Aorta (tissue), 5 donors: ENCODE data around the gene TMEM179. TPM values are rescaled to one million over a fixed set of nuclear protein-coding genes. Genes with fewer than 3 reads are reported as not detected.

Experiments
- ATAC-seq: fragments of 200-7000 bp; cut with Tn5 transposase; one replicate; pipeline ENCODE4 v1.9.1; 2022; ENCODE audit warnings: moderate library complexity; ENCODE audit not compliant: low FRiP score
- DNase-seq, 2 donors: peaks; one replicate each; pipeline ENCODE4 v3.0.0-alpha.2; 2020
- H3K27ac ChIP-seq, 2 donors: one replicate each; pipeline ENCODE4 v1.5.1; 2013; ENCODE audit warnings: low read length in 2 of 2, mild to moderate bottlenecking in 2 of 2, moderate library complexity in 2 of 2, control low read depth in 1 of 2, inconsistent platforms in 1 of 2, low read depth in 1 of 2
- H3K27me3 ChIP-seq, 2 donors: one replicate each; pipeline ENCODE4 v1.6.1; 2013; ENCODE audit warnings: control low read depth in 1 of 2, low read length in 1 of 2, mild to moderate bottlenecking in 1 of 2, moderate library complexity in 1 of 2; ENCODE audit not compliant: insufficient read depth in 2 of 2, control insufficient read depth in 1 of 2
- H3K36me3 ChIP-seq, 2 donors: one replicate each; pipeline ENCODE4 v1.6.1; 2013; ENCODE audit warnings: control low read depth in 1 of 2, low read length in 1 of 2, mild to moderate bottlenecking in 1 of 2; ENCODE audit not compliant: insufficient read depth in 2 of 2, control insufficient read depth in 1 of 2
- H3K4me1 ChIP-seq, 2 donors: one replicate each; pipeline ENCODE4 v1.6.1; 2013; ENCODE audit warnings: low read length in 2 of 2, control low read depth in 1 of 2, mild to moderate bottlenecking in 1 of 2, moderate library complexity in 1 of 2; ENCODE audit not compliant: insufficient read depth in 2 of 2, control insufficient read depth in 1 of 2
- H3K4me3 ChIP-seq, 2 donors: one replicate each; pipeline ENCODE4 v1.5.1; 2013; ENCODE audit warnings: low read length in 2 of 2, control low read depth in 1 of 2, mild to moderate bottlenecking in 1 of 2
- H3K9me3 ChIP-seq: one replicate; pipeline ENCODE4 v1.6.1; 2013; ENCODE audit warnings: mild to moderate bottlenecking, low read length; ENCODE audit not compliant: control insufficient read depth
- WGBS, 2 donors: extraction: QIAGEN DNeasy Blood & Tissue Kit; methylation state at CpG; one replicate each; pipeline ENCODE4 v1.1.7; 2013; 5-methylcytosine and 5-hydroxymethylcytosine counted together
- intact Hi-C, 2 donors: fragments of 100-400 bp; cut with DNase I; formaldehyde crosslinking; loops; one replicate each; pipeline versions ENCODE4 v1.14.2 to v1.15.0; 2022
- polyA plus RNA-seq, 2 donors: library from polyadenylated mRNA; stranded (reverse); fragments of 200-250 nt; gene quantifications; one replicate each; pipeline ENCODE4 v1.2.3, GENCODE V29; 2013
- total RNA-seq, 2 donors: library from RNA; stranded (reverse); fragmentation: NEBNext Ultra II Directional; extraction: Animal tissue kit (Norgen Biotek cat#: 25700); gene quantifications; one replicate each; pipeline ENCODE4 v1.2.1, GENCODE V29; 2021
- donor health status: healthy with polysubstance abuse.
- donor health status: Bipolar disorder and iron deficiency.
- donor health status: DM: no; HTN: no; CAD: no.
- donor health status: DM: no; HTN: no; CAD: no.
- donor health status: DM: yes; HTN: yes; CAD: no.

TMEM179 gene
- total and polyA plus RNA-seq, 4 donors = not detected

DNA sequence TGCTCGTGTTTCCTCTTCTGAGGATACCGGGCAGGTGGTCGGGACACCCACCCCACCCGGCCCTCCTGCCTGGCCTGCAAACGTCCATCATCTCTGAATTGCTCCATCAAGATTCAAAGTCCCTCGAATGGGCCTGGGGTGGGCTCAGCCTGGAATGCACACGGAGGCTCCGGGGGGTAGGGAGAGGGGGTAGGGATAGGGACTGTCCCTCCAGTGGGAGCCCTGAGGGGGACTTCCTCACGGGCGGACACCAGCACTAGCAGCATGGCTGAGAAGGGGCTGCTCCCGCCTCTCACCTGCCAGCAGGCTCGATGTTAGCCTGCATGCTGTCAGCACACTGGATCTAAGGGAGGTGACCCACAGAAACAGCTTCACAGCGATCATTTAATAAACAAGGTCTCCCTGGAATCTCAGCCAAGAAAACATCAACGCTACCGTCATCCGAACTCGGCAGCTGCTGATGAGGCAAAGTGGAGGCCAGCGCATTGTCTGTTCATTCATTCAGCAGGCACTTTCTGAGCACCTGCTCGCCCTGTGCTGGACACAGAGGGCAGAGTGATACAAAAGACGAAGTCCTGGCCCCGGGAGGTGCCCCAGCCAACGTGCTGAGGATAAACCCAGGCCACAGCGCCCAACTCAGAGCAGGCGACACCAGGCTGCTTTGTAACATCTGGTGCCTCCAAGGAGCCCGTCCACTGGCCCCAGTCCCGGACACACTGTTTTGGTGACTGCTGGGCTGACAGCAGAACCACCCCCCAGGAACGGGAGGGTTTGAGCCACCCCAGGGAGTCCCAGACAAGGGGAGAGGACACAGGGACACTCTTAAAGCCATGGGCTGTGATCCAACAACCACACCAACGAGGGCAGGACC is 6.3 kb downstream of the TMEM179 start:
- H3K27me3 ChIP-seq = no peaks in the 10 kb centered on the region
- intact Hi-C loops = no loop called here
- 58 to 67% methylated on average over 28 of the region's 28 CpGs for WGBS, 2 donors
- no peaks in the 10 kb centered on the region for H3K4me1 ChIP-seq
- ATAC-seq = no peak
- DNase-seq = peak in 1 of 2 donors; percentile 73
- no peak overlapping the region for H3K27ac ChIP-seq
- H3K9me3 ChIP-seq = no peaks in the 10 kb centered on the region
- no peaks in the 10 kb centered on the region for H3K36me3 ChIP-seq
- no peak overlapping the region for H3K4me3 ChIP-seq

DNA sequence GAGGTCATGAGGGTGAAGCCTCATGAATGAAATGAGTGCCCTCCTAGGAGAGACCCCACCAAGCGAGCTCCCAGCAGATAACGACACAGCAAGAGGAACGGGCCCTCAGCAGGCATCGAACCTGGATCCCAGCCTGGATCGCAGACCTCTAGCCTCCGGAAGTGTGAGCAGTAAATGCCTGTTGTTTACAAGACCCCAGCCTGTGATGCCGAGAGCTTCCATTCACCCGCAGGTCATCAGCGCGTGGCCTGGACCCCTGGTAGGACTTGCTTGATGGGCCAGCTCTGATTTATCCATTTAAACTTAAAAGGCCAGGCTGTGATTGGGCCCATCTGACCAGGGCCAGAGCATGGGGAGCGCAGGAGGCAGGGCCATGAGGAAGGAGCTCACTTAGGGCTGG is 7.0 kb downstream of the TMEM179 start:
- 90 to 91% methylated on average over 11 of the region's 11 CpGs for whole genome bisulfite sequencing, 2 donors
- Histone ChIP-seq H3K9me3 (no peaks in the 10 kb centered on the region), H3K4me3 (no peak overlapping the region), H3K36me3 (no peaks in the 10 kb centered on the region), H3K27ac (no peak overlapping the region), H3K27me3 (no peaks in the 10 kb centered on the region), H3K4me1 (no peaks in the 10 kb centered on the region)
- DNase-seq = no peak
- ATAC-seq = no peak
- intact Hi-C loops = no loop called here

DNA sequence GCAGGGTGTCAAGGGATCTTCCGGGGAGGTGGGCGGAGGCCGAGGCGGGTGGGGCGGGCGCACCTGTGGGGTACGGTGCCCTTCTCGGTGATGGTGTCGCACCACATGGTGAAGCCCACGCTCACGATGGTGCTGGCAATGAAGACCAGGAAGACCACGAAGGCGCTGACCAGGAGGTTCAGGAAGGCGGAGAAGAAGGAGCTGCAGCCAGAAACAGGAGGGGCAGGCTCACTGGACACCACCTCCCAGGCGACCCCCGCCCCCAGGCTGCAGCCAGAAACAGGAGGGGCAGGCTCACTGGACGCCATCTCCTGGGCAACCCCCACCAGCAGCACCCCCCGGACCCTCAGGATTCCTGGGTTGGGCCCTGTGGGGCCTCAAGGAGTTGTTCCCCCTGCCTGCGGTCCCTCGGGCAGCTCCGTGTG is 7.6 kb downstream of the TMEM179 start:
- no peaks in the 10 kb centered on the region for H3K9me3 ChIP-seq
- intact Hi-C loops = no loop called here
- no peaks in the 10 kb centered on the region for H3K4me1 ChIP-seq
- no peak overlapping the region for H3K4me3 ChIP-seq
- WGBS, 2 donors = 92 to 93% methylated on average over 19 to 21 of the region's 21 CpGs
- H3K36me3 ChIP-seq = no peaks in the 10 kb centered on the region
- no peak overlapping the region for H3K27ac ChIP-seq
- H3K27me3 ChIP-seq = no peaks in the 10 kb centered on the region
- ATAC-seq (no peak), DNase-seq (peak; percentile 32 to 57)

DNA sequence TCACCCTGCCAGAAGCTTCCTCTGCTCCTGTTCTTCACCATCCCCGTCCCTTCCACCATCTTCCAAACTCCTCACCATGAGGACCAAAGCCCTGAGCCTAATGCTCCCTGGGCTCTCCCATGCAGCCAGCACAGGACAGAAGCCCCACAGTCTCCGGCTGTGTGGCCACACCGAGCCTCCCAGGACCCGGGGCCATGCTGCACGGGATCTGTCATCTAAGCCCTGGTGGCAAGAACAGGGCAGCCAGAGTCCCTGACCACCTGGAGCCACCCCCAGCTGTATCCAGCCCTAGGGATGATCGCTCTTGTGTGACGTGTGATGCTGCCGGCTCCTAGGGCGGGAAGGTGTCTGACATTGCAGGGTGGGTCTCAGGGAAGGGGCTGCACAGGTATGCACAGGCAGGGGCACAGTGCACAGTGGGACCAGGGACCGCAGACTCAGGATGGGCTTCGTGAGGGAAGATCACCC is 8.1 kb downstream of the TMEM179 start:
- H3K4me3 ChIP-seq = no peak overlapping the region
- ATAC-seq = no peak
- WGBS, 2 donors = 83 to 85% methylated on average over 11 of the region's 11 CpGs
- no peaks in the 10 kb centered on the region for H3K27me3 ChIP-seq
- H3K27ac ChIP-seq = no peak overlapping the region
- no peaks in the 10 kb centered on the region for H3K9me3 ChIP-seq
- intact Hi-C loops = no loop called here
- DNase-seq = peak; percentile 43 to 56
- H3K4me1 ChIP-seq = no peaks in the 10 kb centered on the region
- H3K36me3 ChIP-seq = no peaks in the 10 kb centered on the region

DNA sequence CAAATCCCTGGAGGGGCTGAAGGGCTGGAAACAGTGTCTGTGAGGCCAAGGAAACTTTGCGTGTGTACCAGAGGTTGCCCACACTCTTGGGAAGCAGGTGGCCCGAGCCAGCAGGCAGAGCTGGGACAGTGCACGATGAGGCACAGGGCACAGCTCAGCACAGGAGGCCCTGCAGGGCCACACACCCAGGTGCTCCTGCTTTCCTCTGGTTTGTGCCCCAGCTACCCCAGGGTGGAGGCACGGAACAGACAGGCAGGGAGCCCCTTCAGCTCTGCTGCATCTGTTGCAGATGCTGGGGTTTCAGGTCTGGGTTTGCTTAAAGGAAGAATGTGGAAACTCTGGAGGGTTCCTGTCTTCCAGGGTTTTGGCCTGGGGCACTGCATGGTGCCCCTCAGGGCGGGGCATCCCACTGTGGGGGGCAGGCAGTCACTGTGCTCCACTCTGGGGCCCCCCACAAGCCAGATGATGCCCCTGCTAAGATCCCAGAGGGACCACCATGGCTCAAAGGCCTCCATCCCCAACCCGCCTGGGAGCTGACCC is 8.6 kb downstream of the TMEM179 start:
- Histone ChIP-seq H3K9me3 (no peaks in the 10 kb centered on the region), H3K4me3 (no peak overlapping the region), H3K27ac (no peak overlapping the region), H3K27me3 (no peaks in the 10 kb centered on the region), H3K4me1 (no peaks in the 10 kb centered on the region), H3K36me3 (no peaks in the 10 kb centered on the region)
- ATAC-seq = no peak
- 78 to 81% methylated on average over 6 of the region's 6 CpGs for WGBS, 2 donors
- intact Hi-C loops = no loop called here
- peak; percentile 33 to 57 for DNase-seq

DNA sequence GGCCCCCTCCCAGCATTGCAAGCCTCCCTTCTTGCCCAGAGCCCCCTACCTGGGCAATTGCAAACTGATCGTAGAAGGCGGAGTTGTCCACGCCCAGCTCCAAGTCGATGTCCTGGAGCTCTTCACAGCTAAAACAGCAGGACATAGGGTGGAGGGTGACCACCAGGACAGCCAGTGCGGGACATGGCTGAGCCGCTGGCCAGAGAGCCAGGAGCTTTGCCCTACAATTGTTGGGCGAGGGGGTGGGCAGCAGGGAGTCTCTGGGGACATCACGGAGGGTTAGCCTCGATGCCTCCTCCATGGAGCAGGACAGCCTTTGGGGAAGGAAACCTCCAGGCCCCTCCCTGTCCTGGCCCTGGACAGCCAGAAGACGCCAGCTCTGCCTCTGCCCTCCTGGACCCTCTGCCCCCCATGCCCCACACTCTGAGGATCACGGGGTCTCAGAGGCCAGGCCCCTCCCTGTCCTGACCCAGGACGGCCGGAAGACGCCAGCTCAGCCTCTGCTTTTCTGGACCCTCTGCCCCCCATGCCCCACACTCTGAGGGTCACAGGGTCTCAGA is 9.4 kb downstream of the TMEM179 start:
- Histone ChIP-seq H3K27ac (no peak overlapping the region), H3K9me3 (no peaks in the 10 kb centered on the region), H3K27me3 (no peaks in the 10 kb centered on the region), H3K4me3 (no peak overlapping the region), H3K4me1 (no peaks in the 10 kb centered on the region), H3K36me3 (no peaks in the 10 kb centered on the region)
- ATAC-seq (no peak), DNase-seq (peak; percentile 21 to 47)
- intact Hi-C loops = no loop called here
- 84 to 85% methylated on average over 14 of the region's 14 CpGs for WGBS, 2 donors

DNA sequence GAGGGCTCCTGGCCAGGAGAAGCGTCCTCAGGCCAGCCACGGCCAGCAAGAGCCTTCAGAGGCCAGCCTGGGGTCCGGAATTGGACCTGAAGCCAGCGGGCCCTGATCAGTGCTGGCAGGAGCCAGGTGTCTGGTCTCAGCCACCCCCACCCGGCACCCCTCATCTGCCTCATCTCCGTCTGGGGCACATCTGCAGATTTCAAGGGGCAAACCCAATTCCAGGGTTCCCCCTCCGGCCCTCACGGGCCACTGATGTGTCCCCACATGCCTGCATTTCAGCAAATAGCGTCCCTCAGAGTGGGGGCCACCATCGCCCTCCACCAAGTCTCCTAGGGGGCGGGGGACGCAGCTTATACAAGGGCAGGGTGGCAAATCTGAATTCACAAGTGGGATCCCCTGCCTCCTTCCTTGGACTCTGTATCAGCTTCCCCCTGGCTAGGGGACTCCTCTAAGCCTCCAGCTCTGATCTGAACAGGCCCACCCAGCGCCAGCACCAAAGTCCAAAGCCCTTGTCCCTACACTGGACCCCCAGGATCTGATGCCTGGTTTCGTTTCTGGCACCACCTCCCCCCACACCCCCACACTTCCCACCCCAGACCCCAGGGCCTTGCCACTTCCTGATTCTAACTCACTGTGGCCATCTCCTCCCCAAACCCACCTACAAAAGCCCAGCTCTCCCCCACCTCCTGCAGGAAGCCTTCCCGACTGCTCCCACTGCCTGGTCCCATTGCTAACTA is 10.1 kb downstream of the TMEM179 start:
- H3K27ac ChIP-seq = no peak overlapping the region
- 90 to 92% methylated on average over 15 of the region's 15 CpGs for WGBS, 2 donors
- no peak for ATAC-seq

DNA sequence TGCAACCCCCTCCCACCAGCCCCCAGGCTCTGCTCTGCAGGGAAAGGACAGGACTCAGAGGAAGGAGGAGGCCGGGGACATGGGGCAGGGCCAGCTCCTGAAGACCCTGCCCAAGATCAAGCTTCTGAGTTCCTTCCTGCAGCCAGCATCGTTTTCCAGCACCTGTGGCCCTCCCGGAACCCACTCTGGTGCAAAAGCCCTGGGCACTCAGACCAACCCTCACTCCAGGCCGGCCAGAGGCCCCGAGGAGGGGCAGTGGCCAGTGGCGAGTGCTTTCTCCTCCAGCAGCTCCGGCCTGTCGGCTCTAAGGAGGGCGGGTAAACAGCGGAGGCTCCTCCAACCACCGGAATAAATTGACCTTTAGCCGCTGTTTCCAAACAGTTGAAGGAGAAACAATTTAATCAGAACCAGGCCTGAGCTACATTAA is 10.8 kb downstream of the TMEM179 start:
- no peak overlapping the region for H3K27ac ChIP-seq
- intact Hi-C loops = no loop called here
- 81 to 89% methylated on average over 12 of the region's 12 CpGs for WGBS, 2 donors
- H3K9me3 ChIP-seq = no peaks in the 10 kb centered on the region
- ATAC-seq (no peak), DNase-seq (peak; percentile 30 to 75)
- no peaks in the 10 kb centered on the region for H3K36me3 ChIP-seq
- no peaks in the 10 kb centered on the region for H3K4me1 ChIP-seq
- no peaks in the 10 kb centered on the region for H3K27me3 ChIP-seq
- no peak overlapping the region for H3K4me3 ChIP-seq

More for the DNA sequence above, 10.1 kb downstream of the TMEM179 start:
- Histone ChIP-seq H3K36me3 (no peaks in the 10 kb centered on the region), H3K9me3 (no peaks in the 10 kb centered on the region), H3K27me3 (no peaks in the 10 kb centered on the region), H3K4me3 (no peak overlapping the region), H3K4me1 (no peaks in the 10 kb centered on the region)
- intact Hi-C loops = no loop called here
- DNase-seq = peak; percentile 38 to 63
